ENCODE measurements around the gene RFFL. TPM values are rescaled to one million over a fixed set of nuclear protein-coding genes. Genes with fewer than 3 reads are reported as not detected.
"Not testable (repeated sequence)": the region's sequence is repeated elsewhere in the genome, so short reads cannot be mapped to it uniquely, and the experiment has no call there.

The RFFL gene
- polyA plus RNA-seq, 3 donors, result 22.1 to 26.2 (median 22.9) TPM

DNA sequence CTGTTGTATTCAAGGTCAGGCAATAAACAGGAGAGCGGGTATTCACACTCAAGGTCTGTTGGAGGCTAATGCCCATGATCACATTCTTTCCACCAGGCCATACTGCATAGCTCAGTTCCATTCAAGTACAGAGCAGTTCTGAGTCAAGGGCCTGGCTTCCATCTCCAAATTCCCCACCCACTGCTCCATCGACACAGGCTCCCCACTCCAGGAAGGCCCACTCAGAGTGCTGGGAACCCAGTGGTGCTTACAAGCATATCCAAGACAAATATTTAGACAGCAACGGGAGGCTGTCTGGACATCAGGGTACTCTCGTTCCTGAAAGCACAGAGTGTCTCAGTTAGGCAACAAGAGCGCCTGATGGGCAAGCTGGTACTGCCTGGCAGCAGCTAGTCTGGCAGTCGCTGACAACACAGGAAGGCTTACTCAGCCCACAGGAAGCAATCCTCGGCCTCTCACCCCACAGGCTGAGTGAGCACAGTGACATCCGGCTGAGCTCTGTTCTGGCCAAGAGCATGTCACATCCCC lies 40.9 kb downstream of the RFFL start:
- DNase-seq (ENCODE audit: extremely low read depth in 1 of 11, low read depth in 9 of 11, low spot score in 4 of 11), result no peak

DNA sequence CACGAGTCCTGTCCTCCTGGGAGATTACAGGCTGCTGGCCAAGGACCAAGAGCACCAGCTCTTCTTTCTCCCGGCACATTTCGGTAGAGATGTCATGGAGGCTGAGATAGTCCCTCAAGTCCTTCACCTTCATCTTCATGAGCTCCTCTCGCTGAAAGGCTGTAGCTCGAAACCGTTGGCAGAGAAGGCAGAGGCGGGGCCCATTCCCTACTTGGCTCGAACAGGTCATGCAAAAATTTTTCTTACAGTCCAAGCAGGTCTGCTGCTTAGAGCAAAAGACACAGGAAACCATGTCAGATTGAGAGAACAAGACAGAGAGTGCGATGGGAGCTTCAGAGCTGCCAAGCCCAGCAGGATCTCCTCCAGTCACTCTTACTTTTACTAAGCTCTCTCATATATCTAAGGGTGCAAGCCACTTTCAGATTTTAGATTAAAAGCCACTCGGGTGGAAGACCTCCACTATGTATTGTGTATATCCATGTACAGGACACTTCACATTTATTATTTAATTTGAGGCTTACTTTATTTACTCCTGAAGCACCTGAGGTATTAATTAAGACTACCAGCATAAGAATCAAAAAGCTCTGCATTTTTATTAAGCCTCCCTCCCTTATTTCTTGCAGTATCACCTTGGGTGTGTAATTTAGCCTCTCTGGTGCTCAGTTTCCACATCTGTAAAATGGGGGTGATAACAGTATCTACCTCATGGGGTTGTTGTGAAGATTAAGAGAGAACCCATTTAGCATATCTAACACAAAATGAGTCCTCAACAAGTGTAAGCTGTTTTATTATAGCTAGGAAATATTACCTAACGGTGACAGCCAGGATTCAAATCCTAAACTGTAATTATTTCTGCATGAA lies 41.8 kb downstream of the RFFL start:
- DNase-seq (ENCODE audit: extremely low read depth in 1 of 11, low read depth in 9 of 11, low spot score in 4 of 11), result no peak

DNA sequence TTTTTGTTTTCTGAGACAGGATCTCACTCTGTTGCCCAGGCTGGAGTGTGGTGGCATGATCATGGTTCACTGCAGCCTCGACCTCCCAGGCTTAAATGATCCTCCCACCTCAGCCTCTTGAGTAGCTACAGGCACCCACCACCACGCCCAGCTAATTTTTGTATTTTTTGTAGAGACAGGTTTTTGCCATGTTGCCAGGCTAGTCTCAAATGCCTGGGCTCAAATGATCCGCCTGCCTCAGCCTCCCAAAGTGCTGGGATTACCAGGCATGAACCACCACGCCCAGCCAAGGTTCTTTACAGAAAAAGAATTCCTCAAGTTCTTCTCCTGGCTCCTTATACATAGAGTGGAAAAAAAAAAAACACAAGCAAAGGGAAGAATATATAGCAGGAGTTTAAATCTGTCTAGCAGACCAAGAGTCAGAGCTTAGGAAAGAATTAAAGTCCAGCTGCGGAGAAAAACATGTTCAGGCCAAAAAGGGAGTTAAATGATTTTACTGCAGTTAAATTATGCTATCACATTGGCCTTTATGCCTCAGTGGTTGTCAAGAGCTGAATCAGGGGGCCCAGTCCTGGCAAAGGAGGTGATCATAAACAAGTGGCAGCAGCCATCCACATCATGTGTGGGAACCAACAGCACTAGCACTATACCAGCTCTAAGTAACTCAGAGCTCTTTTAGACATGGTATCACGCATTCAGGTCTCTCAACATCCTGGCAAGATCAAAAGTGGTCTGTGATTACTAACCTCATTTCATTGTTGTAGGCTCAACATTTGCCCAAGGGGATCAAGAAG lies 43.9 kb downstream of the RFFL start:
- peak in 1 of 11 donors; percentile 3 for DNase-seq (ENCODE audit: extremely low read depth in 1 of 11, low read depth in 9 of 11, low spot score in 4 of 11)

DNA sequence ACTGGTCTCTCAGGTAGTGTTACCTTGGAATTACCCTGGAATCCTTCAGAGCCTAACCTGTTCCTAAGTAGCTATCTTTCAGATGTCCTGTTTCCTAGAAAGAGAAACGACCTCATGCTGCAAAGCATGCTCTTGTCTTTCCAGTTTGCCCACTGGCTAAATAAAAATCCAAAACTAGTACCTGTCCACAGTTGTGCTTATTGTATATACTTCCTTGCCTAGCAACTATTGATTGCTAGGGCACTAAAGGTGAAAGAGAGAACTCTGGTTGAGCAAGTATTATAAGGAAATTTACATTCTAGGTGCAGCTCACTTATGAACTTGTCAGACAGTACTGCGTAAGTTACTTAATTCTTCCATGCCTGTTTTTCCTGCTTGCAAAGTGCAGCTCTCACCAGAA lies 44.7 kb downstream of the RFFL start:
- DNase-seq (ENCODE audit: extremely low read depth in 1 of 11, low read depth in 9 of 11, low spot score in 4 of 11), result no peak

DNA sequence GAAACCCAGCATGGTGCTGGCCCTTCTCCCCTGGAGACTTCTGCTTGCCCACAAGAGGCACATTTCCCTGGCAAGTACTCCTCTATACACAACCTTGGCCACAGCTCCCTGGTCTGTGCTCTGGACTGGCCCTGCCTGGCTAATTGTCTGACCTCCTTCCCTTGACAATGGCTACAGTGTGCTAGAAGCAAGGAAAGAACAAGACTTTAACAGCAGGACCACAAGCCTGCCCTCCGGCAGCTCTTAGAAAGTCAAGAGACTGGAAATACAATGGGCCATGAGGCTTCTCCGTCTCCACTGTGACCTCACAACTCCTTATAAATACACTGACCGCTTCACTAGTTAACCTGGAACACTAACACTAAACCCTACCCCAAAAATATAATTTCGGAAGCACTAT lies 46.5 kb downstream of the RFFL start:
- DNase-seq (ENCODE audit: extremely low read depth in 1 of 11, low read depth in 9 of 11, low spot score in 4 of 11), result no peak

DNA sequence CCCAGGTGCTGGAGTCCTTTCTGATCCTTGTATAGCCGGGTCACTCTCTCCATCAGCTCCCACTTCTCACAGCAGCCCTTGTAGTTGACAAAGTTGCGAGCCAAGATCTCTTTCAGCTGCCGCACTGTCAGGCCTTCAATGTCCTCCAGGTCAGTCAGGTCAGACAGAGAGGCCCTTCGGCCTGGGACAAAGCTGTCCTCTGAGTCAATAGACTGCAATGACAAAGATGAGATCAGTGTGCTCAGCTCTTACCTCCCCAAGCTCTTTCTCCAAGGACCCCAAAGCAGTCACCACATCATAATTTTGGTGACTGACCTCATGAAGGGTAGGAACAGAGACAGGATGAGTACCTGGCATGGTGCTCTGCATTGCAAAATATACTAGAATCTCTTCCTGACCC lies 47.1 kb downstream of the RFFL start:
- no peak for DNase-seq (ENCODE audit: extremely low read depth in 1 of 11, low read depth in 9 of 11, low spot score in 4 of 11)

DNA sequence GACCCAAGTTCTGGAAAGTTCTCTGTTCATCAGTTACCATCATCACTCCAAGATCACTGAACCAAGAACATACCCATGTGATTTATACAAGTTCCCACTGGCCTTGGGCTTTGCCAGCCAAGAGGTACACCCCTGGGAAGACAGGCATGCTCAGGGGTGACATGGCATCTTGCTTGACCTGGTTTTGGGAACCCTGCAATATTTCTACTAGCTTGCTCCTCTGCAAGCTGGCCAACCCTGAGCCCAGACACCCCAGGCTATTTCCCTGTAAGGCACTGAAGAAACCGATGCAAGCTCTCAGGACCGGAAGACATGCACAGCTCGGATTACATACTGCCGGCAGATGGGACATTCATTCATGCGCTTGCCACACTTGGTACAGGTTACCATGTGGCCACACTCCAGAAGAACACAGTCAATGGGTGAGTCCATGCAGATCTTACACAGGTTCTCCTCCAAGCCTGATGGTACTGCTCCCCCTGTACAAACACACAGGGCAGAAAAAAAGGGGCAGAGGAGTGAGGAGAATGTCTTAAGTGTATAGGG lies 51.8 kb downstream of the RFFL start:
- DNase-seq (ENCODE audit: extremely low read depth in 1 of 11, low read depth in 9 of 11, low spot score in 4 of 11), result no peak

DNA sequence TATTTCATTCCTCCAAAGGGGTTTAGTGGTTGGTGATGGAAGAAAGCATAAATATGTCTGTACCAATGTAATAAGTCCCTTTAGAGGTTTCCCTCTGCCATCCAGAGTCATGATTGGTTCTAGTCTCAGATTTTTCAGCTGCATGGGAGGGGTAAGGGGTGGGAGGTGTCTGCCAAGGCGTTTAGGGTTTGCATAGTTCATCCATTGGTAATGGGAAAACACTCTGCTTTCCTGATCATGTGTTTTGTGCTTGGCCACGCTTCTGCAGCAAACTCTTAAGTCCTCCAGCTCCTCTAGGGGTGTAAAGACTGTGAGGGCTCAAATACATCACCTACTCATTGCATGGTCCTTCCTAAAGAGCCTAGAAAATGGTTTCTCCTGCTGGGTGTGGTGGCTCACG lies 53.4 kb downstream of the RFFL start:
- no peak for DNase-seq (ENCODE audit: extremely low read depth in 1 of 11, low read depth in 9 of 11, low spot score in 4 of 11)

DNA sequence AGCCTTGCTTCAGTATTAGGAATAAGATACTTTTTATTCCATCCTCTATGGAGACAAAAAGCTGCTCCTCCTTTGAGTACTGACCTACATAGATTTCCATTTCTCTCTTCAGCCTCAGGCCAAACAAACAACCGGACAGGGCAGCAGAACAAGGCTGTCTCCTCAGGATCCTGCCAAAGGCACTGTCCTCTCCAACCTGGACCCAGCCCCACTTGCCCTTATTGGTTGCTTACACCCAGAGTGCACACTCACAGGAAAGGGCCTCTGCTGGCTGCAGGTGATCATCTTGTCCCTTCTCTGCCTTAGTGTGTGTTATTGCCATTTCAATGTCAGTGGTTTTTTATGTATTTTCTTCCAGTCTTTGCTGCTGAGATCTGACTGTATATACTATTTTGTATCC lies 56.5 kb downstream of the RFFL start:
- DNase-seq (ENCODE audit: extremely low read depth in 1 of 11, low read depth in 9 of 11, low spot score in 4 of 11), result no peak

DNA sequence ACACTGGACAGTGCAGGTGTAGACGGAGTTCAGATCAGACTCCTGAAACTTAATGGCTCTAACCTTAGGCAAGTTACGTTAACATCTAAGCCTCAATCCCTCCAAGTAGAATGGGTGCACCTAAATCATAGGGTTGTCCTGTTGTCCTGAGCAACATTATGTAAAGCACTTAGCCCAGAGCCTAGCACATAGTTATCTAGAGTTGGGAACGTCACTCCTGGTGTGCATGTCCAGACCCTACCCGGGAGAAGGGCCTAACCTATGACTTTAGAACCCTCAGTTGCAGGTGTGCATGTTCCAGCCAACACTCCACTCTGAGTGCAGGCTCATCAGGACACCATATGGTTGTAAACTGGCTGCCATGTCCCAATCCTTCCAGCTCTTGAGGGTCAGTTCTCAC lies 57.2 kb downstream of the RFFL start:
- DNase-seq (ENCODE audit: extremely low read depth in 1 of 11, low read depth in 9 of 11, low spot score in 4 of 11), result no peak

DNA sequence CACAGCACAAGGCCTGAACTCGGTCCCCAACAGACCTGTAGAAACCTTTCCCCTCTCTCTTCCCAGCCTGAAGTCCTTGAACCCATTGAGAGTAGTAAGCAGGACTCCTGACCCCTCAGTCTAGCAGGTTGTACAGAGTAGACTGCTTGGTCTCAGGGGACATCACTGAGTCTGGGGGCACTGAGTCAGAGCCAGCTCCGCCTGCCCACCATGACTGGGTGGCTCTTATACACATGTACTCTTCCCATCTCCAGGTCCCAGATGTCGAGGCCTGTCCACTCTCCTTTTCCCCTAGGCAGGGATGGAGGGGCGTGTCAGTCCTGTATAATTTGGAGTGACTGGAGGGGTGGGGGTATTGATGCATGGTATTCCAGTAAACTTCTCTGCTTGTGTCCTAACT lies 59.7 kb downstream of the RFFL start:
- DNase-seq (ENCODE audit: extremely low read depth in 1 of 11, low read depth in 9 of 11, low spot score in 4 of 11), result no peak

DNA sequence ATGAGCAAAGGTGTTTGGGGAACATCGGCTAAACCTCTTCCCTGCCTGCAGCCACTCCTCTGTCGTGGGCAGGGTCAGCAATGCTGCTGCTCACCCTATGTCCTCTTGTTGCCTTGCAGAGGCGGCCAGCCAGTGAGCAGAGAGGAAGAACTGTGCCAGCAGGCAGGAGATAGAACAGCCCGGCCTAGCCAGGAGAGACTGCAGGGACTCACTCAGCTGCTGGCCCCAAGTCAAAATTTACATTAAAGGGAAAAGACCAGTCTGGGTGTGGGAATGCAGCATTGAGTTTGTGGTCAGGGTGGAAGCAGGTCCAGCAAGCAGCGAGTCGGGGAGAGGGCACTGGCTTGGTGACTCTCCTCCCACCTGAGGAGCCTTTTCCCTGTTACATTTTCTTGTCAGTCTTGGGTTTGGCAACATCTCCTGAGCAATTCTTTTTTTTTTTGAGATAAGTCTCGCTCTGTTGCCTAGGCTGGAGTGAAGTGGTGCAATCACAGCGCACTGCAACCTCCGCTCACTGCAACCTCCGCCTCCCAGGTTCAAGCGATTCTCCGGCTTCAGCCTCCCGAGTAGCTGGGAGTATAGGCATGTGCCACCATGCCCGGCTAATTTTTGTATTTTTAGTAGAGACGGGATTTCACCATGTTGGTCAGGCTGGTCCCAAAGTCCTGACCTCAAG lies 60.5 kb downstream of the RFFL start:
- no peak for DNase-seq (ENCODE audit: extremely low read depth in 1 of 11, low read depth in 9 of 11, low spot score in 4 of 11)

DNA sequence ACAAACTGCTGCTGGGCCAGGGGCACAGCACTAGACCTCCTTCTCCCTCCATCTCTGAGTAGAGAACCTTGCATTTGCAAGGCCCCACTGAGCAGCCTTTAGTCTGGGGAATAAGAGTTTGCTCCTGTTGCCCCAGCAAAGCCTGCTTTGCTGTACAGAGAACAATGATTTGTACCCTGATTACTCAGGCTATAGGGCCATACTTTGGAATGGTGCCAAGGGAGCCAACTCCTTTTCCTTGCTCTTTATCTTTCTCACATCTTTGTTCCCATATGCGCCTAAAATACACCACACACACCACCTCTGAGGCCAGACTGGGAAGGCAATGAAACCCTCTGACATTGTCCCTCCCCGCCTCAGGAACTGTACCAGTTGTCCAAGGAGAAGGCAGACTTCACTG lies 62.0 kb downstream of the RFFL start:
- DNase-seq (ENCODE audit: extremely low read depth in 1 of 11, low read depth in 9 of 11, low spot score in 4 of 11), result no peak

DNA sequence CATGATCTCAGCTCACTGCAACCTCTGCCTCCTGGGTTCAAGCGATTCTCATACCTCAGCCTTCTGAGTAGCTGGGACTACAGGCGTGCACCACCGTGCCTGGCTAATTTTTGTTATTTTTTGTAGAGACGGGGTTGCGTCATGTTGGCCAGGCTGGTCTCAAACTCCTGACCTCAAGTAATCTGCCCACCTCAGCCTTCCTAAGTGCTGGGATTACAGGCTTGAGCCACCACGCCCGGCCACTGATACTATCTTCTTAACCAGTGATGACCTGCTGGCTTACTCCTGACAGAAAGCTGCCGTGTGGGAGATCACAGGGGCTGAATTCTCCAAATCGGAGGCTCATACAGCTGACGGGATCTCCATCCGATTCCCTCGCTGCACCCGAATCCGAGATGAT lies 62.5 kb downstream of the RFFL start:
- DNase-seq (ENCODE audit: extremely low read depth in 1 of 11, low read depth in 9 of 11, low spot score in 4 of 11), result not testable (repeated sequence)

DNA sequence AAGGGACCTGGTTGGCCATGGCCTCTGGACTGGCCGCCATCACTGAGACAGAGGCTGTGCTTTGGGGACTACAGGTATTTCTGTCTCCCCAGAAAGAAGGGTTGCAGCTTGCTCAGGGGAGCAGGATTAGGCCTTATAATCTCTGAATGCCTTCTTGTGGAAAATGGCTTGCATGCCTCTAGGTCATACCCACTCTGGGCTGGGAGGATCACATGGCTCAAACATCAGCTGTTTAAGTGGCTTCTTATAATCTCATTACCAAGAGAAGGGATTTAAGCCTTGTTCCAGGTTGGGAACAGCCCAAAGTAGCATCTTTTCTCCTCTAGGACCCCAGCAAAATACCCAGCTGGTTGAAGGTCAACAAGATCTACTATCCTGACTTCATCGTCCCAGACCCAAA lies 64.1 kb downstream of the RFFL start:
- DNase-seq (ENCODE audit: extremely low read depth in 1 of 11, low read depth in 9 of 11, low spot score in 4 of 11), result no peak

DNA sequence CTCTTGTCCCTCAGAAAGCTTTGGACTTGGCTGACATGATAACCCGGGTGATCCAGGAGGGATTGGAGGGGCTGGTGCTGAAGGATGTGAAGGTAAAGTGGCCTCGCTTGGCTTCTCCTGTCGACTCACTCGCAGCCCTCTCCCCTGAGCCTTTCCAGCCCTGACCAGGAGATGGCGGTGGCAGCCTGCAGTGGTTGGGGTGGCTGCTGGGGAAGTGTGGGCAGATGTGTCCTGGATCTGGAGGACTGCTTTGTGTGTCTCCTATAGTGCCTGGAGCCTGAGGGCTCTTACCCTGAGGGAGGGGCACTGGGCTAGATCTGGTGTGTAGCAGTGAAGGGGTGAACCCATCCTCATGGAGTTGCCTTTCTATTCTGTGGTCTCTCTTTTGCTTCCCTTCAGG lies 65.3 kb downstream of the RFFL start:
- peak in 1 of 11 donors; percentile 27 for DNase-seq (ENCODE audit: extremely low read depth in 1 of 11, low read depth in 9 of 11, low spot score in 4 of 11)

DNA sequence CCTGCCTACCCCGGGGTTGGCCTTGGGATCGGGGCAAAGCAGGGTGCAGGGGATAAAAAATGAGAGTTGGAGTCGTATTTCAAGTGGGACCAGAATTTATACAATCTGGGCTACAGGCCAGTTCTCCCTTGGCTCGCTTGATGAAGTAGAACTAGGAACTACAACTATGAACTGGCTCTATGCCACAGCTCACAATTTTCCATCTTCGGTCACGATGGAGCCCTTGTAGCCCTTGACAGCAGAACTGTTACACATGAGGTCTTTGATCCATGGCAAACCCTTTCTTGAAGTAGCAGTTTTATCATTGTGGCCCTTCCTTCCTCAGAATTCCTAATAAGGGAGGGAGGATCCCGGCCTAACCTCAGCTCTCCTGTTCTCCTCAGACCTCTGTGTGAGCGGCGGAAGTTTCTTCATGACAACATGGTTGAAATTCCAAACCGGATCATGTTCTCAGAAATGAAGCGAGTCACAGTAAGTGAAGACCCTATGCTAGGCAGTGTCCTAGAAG lies 66.1 kb downstream of the RFFL start:
- DNase-seq (ENCODE audit: extremely low read depth in 1 of 11, low read depth in 9 of 11, low spot score in 4 of 11), result peak; percentile 55 to 86 (median 69)

DNA sequence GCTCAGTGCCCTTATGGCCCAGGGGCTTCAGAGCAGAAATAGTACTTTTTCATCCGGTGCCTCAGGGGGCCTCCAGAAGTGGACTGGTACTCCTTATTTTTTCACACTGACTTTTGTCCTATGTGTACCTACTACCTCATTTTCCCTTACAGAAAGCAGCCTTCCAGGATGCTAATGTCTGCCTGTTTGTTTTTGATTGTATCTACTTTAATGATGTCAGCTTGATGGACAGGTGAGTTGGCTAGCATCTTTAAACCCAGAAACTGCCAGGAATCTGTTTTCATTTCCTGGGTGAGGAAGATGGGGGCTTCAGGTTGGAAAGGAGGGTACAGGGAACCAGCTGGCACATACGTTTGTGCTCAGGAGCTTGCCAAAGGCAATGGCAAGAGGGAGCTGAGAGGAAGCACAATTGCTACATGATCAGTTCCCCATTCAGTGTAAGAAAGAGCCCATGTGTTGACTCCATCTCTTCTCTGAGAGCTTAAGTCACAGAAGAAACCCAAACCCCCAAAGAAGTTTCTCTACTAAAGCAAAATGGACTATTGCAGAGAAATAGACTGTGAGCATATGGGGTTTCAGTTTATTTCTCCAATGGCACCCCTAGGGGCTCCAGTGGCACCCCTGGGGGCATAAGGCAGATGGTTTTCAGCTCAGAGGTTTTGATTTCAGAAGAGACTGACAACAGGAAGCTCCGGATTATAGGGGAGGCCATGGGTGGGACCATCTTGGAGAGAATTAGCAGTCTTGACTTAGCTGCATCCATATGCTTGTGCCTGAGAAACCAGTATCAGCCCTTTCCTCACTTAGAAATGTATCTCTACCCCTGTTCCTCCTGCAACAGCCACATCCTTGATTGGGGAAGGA lies 66.9 kb downstream of the RFFL start:
- DNase-seq (ENCODE audit: extremely low read depth in 1 of 11, low read depth in 9 of 11, low spot score in 4 of 11), result no peak
